IMR-90 (cell line): ENCODE results near the gene PHC1.

Experiments used
- CEBPB ChIP-seq: IDR thresholded peaks from 2 replicates; pipeline ENCODE4 v1.6.1; 2012; ENCODE audit warnings: low read depth, low read length, improper control_type of control experiment
- CHD1 ChIP-seq: IDR thresholded peaks from 2 replicates; pipeline ENCODE4 v1.6.1; 2012; ENCODE audit warnings: low read depth, low read length, improper control_type of control experiment
- CTCF ChIP-seq: conservative IDR thresholded peaks from 2 replicates; pipeline ENCODE4 v1.5.1; 2012; ENCODE audit warnings: mild to moderate bottlenecking, low read depth, low read length, improper control_type of control experiment
- POLR2A ChIP-seq: IDR thresholded peaks from 2 replicates; pipeline ENCODE4 v1.6.1; 2012; ENCODE audit warnings: mild to moderate bottlenecking, low read depth, low read length
- RFX5 ChIP-seq: IDR thresholded peaks from 2 replicates; pipeline ENCODE4 v1.8.0; 2012; ENCODE audit warnings: low read depth, mild to moderate bottlenecking, low read length, moderate library complexity
- SMC3 ChIP-seq: fragments of 150-350 bp; IDR thresholded peaks from 2 replicates; pipeline ENCODE4 v1.6.1; 2016; ENCODE audit warnings: low read depth, mild to moderate bottlenecking, antibody characterized with exemption, low read length, moderate library complexity
- USF2 ChIP-seq: fragments of 150-350 bp; IDR thresholded peaks from 2 replicates; pipeline ENCODE4 v1.6.1; 2017; ENCODE audit warnings: mild to moderate bottlenecking, antibody characterized with exemption, low read length, low read depth

- TF ChIP-seq POLR2A, result no peak
- no peak for TF ChIP-seq CTCF
- no peak for TF ChIP-seq SMC3
- no peak for TF ChIP-seq CHD1
- no peak for TF ChIP-seq USF2
- no peak for TF ChIP-seq CEBPB
- TF ChIP-seq RFX5, result no peak
These were observed 8.8 kb upstream of the PHC1 start for GRCh38 chr12:8905546-8905945.
